Naive B cell (primary cell): ENCODE data around the gene MN1. TPM values are rescaled to one million over a fixed set of nuclear protein-coding genes. Genes with fewer than 3 reads are reported as not detected.

Source experiments
- ATAC-seq, 2 donors: fragments of 150-1000 bp; cut with Tn5 transposase; 2 replicates each; pipeline ENCODE4 v1.10.0; 2021; ENCODE audit warnings: low read depth in 2 of 2, mild to moderate bottlenecking in 2 of 2, moderate library complexity in 2 of 2
- DNase-seq: peaks from one replicate; pipeline ENCODE4 v3.0.0; 2022
- H3K27ac Mint-ChIP-seq, 6 donors: one replicate each; pipeline ENCODE4 v1.8.0; 2020 to 2022; ENCODE audit warnings: mild to moderate bottlenecking in 6 of 6, mixed read lengths in 6 of 6, moderate library complexity in 5 of 6, inconsistent platforms in 2 of 6
- H3K27me3 Mint-ChIP-seq, 3 donors: one replicate each; pipeline ENCODE4 v1.8.0; 2021 to 2022; ENCODE audit warnings: mixed read lengths in 3 of 3, mild to moderate bottlenecking in 1 of 3
- H3K36me3 Mint-ChIP-seq, 2 donors: one replicate each; pipeline ENCODE4 v1.8.0; 2020 to 2022; ENCODE audit warnings: mixed read lengths in 2 of 2, inconsistent platforms in 1 of 2, mild to moderate bottlenecking in 1 of 2
- H3K4me1 Mint-ChIP-seq, 3 donors: one replicate each; pipeline ENCODE4 v1.8.0; 2020 to 2022; ENCODE audit warnings: mixed read lengths in 3 of 3, inconsistent platforms in 1 of 3, mild to moderate bottlenecking in 1 of 3, moderate library complexity in 1 of 3
- H3K4me3 Mint-ChIP-seq, 8 donors: one replicate each; pipeline ENCODE4 v1.8.0; 2020 to 2022; ENCODE audit warnings: mild to moderate bottlenecking in 8 of 8, mixed read lengths in 8 of 8, moderate library complexity in 8 of 8, inconsistent platforms in 2 of 8
- H3K9me3 Mint-ChIP-seq, 7 donors: one replicate each; pipeline ENCODE4 v1.8.0; 2020 to 2022; ENCODE audit warnings: mixed read lengths in 7 of 7, mild to moderate bottlenecking in 5 of 7, inconsistent platforms in 2 of 7, moderate library complexity in 1 of 7
- polyA plus RNA-seq, 6 donors: library from polyadenylated mRNA; unstranded; fragments of 300-500 nt; fragmentation: Illumina TruSeq; gene quantifications; one replicate each; pipeline ENCODE4 v1.2.3, GENCODE V29; 2021; ENCODE audit warnings: low read depth in 6 of 6

MN1 gene
- polyA plus RNA-seq, 6 donors from 2014 or later: not detected

DNA sequence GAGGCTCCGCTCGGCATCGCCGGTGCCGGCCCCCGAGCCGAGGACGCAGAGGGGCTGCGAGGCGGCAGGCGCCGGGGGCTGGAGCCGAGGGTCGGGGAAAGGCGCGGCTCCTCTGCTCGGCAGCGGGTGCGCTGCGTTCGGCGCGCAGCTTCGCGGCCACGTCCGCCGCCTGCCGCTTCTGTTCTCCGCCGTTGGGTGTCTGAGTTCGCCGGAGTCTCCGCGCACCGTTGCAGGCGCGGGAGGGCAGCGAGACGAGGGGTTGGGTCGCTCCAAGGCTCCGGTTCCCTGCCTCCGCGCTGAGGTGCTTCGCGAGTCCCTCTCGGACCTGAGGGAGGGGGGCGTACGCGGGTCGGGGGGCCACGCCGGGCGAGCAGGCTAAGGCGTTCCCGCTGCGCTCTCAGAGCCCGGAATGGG lies 347 bp downstream of the MN1 start:
- Mint-ChIP-seq H3K4me1 (peaks cover 13 to 19% (median 16%) of the 10 kb centered on the region in 3 donors), H3K36me3 (no peaks in the 10 kb centered on the region), H3K27ac (no peak overlapping the region), H3K9me3 (no peaks in the 10 kb centered on the region), H3K27me3 (peaks cover 21 to 44% (median 37%) of the 10 kb centered on the region in 3 donors), H3K4me3 (peak overlapping the region; percentile 83 to 93 (median 90))
- ATAC-seq (peak; percentile 29 to 43), DNase-seq (peak; percentile 14)

DNA sequence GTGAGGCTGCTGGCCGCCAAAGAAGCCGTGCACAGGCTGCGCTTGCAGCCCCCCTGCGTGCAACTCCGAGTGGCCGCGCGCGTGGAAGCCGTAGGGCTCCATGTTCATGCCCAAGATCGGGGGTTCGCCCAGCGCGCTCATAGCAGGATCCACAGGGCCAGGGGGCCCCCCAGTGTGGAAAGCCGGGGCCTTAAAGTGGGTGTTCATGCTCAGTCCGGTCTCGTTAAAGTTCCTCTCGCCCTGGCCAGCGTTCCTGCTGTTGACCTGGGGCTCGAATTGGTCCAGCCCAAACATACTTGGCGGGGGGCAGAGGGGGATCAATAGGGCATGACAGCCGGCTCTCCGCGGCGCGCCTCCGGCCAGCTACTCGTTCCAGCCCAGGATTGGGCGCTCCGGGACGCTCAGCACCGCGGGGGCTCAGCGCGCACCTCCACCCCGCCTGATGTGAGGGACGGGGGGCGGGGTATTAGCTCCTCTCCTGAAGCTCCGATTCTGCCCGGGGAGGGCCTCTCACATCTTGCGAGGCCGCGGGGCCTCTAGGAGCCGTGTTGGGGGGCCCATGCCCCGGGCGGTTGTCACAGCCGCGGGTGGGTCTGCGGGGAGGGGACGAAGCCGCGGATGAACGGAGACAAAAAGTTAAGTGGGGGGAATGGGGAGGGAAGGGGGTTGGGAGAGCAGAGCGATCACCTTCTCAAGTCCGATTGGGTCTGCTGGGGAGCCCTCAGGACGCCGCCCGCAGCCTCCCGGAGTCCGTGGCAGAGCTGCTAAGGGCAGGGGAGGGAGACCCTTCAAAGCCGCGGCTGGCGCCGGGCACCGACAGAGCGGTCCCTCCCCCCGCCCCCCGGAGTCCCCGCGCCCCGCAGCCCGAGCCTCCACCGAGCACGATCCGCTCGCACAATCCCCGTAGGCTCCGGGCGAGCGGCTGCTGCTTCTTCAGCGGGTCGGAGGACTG lies 1.0 kb downstream of the MN1 start:
- Mint-ChIP-seq H3K27me3 (peaks cover 14 to 41% (median 31%) of the 10 kb centered on the region in 3 donors), H3K4me3 (peak overlapping the region; percentile 72 to 93 (median 90)), H3K4me1 (peaks cover 13 to 19% (median 16%) of the 10 kb centered on the region in 3 donors), H3K27ac (no peak overlapping the region), H3K36me3 (no peaks in the 10 kb centered on the region), H3K9me3 (no peaks in the 10 kb centered on the region)
- peak in 1 of 2 donors; percentile 12 for ATAC-seq
- no peak for DNase-seq

DNA sequence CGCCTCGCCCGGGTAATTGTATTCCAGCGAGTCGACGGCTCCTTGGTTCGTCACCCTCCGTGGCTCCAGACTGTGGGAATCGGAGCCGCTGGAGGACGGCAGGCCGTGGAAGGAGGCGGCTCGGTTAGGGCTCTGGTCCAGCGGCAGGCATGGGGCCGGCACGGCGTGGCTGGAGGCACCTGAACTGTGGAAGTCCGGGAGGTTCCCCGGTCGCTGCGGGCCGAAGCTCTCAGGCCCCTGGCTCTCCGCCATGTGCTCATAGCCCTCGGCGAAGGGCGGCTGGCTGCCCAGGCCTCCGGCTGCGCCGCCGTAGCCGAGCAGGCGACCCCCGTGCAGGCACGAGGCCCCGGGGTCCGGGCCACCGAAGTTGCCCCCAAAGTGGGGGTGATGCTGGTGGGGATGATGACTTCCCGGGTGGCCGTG lies 1.7 kb downstream of the MN1 start:
- no peak overlapping the region for H3K27ac Mint-ChIP-seq
- H3K4me3 Mint-ChIP-seq: peak overlapping the region in 4 of 8 donors; percentile 21 to 84 (median 47)
- peaks cover 11 to 41% (median 24%) of the 10 kb centered on the region in 3 donors for H3K27me3 Mint-ChIP-seq
- DNase-seq: no peak
- no peaks in the 10 kb centered on the region for H3K36me3 Mint-ChIP-seq
- no peak for ATAC-seq
- peaks cover 11 to 14% (median 13%) of the 10 kb centered on the region in 3 donors for H3K4me1 Mint-ChIP-seq
- no peaks in the 10 kb centered on the region for H3K9me3 Mint-ChIP-seq

DNA sequence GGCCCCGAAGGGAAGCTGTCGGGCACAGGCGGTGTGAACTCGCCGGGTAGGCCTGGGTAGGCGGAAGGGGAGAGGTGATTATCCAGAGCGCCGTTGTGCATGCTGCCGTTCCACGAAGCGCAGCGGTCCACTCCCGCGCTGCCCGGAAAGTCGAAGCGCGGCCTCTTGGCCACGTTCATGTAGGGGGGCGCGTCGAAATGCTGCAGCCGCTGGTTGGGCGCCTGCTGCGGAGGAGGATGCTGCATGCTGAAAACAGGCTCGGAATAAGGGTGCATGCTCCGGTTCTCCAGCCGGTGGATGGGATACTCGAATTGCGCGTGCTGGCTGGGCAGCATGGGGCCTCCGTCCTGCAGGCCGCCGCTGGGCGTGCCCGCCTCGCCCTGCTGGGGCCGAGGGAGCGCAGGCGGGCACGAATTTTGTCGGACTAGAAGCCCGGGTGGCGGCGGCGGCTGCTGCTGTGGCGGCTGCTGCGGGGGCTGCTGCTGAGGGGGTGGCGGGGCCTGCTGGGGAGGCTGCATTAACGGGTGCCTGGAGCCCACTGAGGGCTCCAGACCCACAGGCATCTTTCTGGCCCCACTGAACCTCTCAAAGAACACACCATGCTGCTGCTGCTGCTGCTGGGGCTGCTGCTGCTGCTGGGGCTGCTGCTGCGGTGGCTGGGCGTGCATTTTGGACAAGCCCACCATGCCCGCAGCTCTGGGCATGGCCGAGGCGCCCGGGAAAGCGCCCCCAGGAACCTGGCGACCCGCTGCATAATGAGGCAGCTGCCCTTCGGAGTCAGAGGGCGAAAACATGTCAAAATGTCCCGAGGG lies 2.3 kb downstream of the MN1 start:
- ATAC-seq (no peak), DNase-seq (no peak)
- no peaks in the 10 kb centered on the region for H3K36me3 Mint-ChIP-seq
- H3K27me3 Mint-ChIP-seq: peaks cover 7 to 38% (median 18%) of the 10 kb centered on the region in 3 donors
- H3K4me3 Mint-ChIP-seq: peak overlapping the region; percentile 29 to 74 (median 48)
- no peaks in the 10 kb centered on the region for H3K9me3 Mint-ChIP-seq
- peaks cover 8 to 10% (median 9%) of the 10 kb centered on the region in 3 donors for H3K4me1 Mint-ChIP-seq
- H3K27ac Mint-ChIP-seq: no peak overlapping the region

DNA sequence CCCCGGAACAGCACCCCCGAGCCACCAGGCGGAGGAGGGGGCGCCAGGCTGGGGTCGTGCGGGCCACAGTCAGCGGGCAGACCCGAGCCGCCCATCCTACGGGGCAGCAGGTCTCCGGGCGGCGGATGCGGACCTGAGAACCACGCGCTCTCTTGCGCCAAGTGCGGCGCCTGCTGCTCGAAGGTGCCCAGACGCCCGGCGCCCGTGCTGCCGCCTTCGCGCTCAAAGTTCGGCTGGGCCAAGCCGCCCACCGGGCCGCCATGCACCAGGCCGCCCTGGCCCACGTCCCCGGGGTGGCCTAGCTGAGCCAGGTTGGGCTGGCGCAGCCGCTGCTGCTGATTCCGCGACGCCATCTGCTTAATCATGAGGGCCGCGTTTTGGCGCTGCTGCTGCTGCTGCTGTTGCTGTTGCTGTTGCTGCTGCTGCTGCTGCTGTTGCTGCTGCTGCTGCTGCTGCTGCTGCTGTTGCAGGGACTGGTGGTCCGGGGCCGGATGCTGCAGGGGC lies 3.0 kb downstream of the MN1 start:
- Mint-ChIP-seq H3K27me3 (peaks cover 6 to 32% (median 13%) of the 10 kb centered on the region in 3 donors), H3K36me3 (no peaks in the 10 kb centered on the region), H3K9me3 (no peaks in the 10 kb centered on the region), H3K4me3 (peak overlapping the region in 6 of 8 donors; percentile 33 to 74 (median 55)), H3K27ac (no peak overlapping the region), H3K4me1 (peaks cover 8 to 10% (median 9%) of the 10 kb centered on the region in 3 donors)
- ATAC-seq: no peak
- DNase-seq: no peak

DNA sequence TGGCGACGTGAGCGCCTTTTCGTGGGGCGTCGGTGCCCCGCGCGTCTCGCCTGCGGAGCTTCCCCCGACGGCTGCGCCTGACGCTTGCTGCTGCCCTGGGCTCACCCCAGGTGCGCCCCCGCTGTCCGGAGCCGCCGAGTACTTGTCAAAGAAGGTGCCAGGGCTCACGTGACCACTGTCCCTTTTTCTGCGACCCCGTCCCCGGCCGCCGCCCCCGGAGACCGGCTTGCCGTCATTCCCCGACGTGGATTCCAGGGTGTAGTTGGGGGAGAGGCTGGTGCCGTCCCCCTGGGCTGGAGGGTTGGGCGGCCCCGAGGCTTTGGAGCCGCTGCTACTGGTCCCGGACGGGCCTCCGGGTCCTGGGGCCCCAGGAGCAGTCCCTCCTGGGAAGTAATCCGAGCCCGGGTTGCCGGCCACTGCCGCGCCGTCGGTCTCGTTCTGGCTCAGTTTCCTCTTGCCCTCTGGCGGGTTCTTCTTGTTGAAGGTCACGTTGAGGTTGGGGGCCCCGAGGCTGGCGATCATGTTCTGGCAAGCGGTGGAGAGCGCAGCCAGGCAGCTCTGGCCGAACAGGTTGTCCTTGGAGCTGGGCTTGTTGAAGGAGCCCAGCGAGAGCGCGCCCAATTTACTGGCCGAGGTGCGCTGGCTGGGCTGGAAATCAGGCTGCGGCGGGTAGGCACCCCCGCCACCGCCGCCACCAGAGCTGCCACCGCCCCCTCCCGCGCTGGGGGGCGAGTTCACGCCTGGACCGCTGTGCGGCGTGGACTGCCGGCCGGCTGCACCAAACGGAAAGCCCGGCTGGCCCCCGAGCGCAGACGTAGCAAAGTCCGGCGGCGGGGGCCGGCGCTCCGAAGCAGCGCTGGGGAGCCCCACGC lies 3.8 kb downstream of the MN1 start:
- Mint-ChIP-seq H3K4me3 (no peak overlapping the region), H3K4me1 (peaks cover 7 to 9% (median 8%) of the 10 kb centered on the region in 3 donors), H3K36me3 (no peaks in the 10 kb centered on the region), H3K9me3 (no peaks in the 10 kb centered on the region), H3K27ac (no peak overlapping the region), H3K27me3 (peaks cover 3 to 25% (median 6%) of the 10 kb centered on the region in 3 donors)
- DNase-seq: no peak
- no peak for ATAC-seq

DNA sequence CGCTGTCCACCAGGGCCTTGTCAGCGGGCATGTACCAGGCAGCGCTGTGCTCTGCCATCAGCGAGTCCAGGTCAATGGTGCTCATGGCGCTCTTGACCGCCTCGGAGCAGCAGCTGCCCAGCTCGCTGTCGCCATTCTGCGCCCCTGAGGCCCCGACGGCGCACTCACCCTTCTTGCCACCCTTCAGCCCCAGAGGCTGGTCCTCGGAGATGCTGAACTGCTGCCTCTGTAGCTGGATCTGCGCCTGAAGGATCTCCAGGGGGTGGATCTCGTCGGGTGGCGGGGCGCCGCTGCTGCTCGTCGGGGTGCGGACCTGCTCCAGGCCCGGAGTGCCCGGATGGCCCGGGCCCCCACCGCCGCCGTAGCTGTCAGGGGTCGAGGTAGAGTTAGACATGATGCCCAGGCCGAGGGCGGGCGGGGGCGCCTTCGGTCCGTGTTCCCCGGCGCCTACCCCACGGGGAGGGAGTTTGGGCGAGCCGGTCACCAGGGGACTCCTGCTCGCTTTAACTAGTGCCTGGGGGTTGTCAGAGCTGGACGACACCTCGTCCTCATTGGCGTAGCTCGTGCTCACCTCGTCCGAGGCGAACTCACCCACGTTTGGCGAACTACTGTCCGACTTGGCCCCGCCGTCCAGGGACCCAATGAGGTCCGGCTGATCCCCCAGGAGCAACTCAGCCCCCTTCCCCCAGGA lies 4.6 kb downstream of the MN1 start:
- Mint-ChIP-seq H3K36me3 (no peaks in the 10 kb centered on the region), H3K27me3 (peaks cover 0 to 17% (median 0%) of the 10 kb centered on the region in 3 donors), H3K9me3 (no peaks in the 10 kb centered on the region), H3K27ac (peak overlapping the region in 1 of 6 donors; percentile 78), H3K4me1 (peaks cover 0 to 2% (median under 1%) of the 10 kb centered on the region in 3 donors), H3K4me3 (peak overlapping the region in 1 of 8 donors; percentile 41)
- DNase-seq (no peak), ATAC-seq (no peak)

DNA sequence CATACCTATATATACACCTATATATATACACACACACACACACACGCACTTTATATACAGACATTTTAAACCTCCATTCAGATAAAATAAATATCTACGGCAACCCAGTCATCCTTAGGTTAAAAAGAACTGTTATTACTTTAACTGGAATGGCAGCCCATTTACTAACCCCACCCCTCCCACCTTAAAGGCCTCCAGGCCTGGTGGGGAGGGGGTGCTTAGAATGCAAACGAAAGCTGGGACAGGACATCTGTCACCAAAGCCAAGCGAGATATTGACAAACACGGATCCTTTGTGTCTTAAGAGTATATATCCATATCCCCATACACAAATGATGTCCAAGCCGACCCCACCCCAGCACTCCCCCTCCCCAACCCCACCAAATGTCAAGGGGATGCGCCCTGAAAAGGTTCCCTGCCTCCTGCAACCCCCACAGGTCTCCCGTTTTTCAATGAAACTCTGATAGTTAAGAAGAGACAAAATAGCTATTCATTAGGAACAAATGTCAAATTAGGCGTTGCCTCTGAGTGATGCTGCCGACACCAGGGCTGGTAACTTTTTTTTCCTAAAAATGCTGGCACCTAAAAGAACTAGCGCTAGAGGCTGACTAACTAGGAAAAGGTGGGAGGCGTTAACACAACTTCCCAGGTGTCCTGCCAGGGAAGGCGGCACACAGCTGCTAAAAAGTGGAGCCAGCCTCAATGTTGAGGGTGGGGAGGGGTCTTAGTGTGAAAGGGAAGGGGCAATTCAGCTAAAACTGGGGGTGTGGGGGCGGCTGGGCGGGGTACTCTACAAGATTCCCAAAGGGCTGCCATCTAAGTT lies 5.6 kb downstream of the MN1 start:
- H3K36me3 Mint-ChIP-seq: no peaks in the 10 kb centered on the region
- peaks cover 0 to 2% (median 0%) of the 10 kb centered on the region in 3 donors for H3K4me1 Mint-ChIP-seq
- no peak for DNase-seq
- H3K27ac Mint-ChIP-seq: no peak overlapping the region
- peaks cover 0 to 17% (median 0%) of the 10 kb centered on the region in 3 donors for H3K27me3 Mint-ChIP-seq
- H3K4me3 Mint-ChIP-seq: peak overlapping the region in 2 of 8 donors; percentile 41 to 71
- ATAC-seq: no peak
- no peaks in the 10 kb centered on the region for H3K9me3 Mint-ChIP-seq

DNA sequence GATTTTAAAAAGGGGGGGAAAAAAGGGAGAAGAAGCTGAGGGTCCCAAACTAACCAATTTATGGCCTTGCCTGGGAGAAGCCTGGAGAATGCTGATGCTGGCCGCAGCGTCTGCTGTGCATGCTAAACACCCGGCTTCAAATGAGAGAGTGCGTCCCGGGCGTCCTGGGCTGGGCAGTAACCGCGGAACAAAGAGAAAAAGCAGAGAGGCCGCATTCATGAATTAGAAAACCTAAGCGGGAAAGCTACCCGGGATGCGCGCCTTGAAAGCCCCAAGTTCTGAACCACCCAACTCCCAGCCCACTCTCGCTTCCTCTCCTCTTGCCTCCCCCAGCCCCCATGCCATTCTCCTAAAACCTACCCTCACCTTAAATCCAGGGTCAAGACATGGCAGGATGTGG lies 6.5 kb downstream of the MN1 start:
- no peak overlapping the region for H3K4me3 Mint-ChIP-seq
- no peaks in the 10 kb centered on the region for H3K36me3 Mint-ChIP-seq
- no peak for DNase-seq
- H3K27me3 Mint-ChIP-seq: peaks cover 0 to 17% (median 0%) of the 10 kb centered on the region in 3 donors
- no peaks in the 10 kb centered on the region for H3K9me3 Mint-ChIP-seq
- no peak for ATAC-seq
- H3K27ac Mint-ChIP-seq: peak overlapping the region in 1 of 6 donors; percentile 61
- H3K4me1 Mint-ChIP-seq: no peaks in the 10 kb centered on the region

DNA sequence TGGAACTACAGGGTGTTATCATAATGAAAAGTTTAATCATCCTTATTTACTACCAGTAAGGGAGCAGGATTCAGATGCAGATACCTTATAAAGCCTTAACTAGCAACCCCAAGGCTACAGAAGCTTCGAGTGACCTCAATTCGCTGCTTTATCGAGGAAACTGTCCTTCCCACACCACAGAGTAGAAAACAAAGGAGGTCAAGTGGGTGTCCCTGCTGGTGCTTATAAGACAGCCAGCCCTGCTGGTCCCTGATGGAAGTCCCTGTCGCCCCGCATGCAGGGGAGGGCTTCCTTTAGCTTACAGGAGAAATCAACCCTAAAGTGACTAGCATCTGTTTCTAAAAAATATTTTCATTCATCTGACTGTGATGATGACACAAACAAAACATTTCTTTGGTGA lies 7.3 kb downstream of the MN1 start:
- no peak for DNase-seq
- Mint-ChIP-seq H3K4me1 (no peaks in the 10 kb centered on the region), H3K9me3 (no peaks in the 10 kb centered on the region), H3K27ac (no peak overlapping the region), H3K36me3 (no peaks in the 10 kb centered on the region), H3K27me3 (peaks cover 0 to 17% (median 0%) of the 10 kb centered on the region in 3 donors), H3K4me3 (no peak overlapping the region)
- no peak for ATAC-seq

DNA sequence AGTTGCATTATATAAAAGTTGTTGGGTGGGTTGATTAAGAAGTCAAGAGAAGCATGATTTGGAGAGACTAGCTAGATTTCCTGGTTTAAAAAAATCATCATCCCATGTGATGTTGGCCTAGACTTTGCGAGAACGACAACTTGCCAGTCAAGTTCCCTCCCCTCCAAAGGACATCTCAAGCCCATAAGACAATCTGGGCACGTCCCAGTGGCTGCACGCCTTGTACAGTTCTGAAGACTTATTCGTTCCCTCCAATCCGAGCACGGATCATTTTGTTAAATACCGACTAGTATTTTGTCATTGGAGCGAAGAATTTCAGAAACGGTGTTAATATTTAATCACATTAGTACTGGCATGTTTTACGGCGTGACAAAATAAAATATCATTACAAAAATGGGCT lies 8.0 kb downstream of the MN1 start:
- Mint-ChIP-seq H3K36me3 (no peaks in the 10 kb centered on the region), H3K4me1 (no peaks in the 10 kb centered on the region), H3K27ac (no peak overlapping the region), H3K27me3 (peaks cover 0 to 12% (median 0%) of the 10 kb centered on the region in 3 donors), H3K4me3 (no peak overlapping the region), H3K9me3 (no peaks in the 10 kb centered on the region)
- DNase-seq (no peak), ATAC-seq (no peak)
